PFSK-1 (cell line): Measurements from ENCODE around the gene LAMA3.

ENCODE experiments used
- FOXP2 ChIP-seq: optimal IDR thresholded peaks from 2 replicates; pipeline ENCODE3; 2011; ENCODE audit warnings: borderline replicate concordance, control low read depth, inconsistent platforms; ENCODE audit not compliant: insufficient read depth; ENCODE audit errors: extremely low read length, extremely low read depth
- POLR2AphosphoS5 ChIP-seq: IDR thresholded peaks from 2 replicates; pipeline ENCODE4 v1.6.1; 2012; ENCODE audit warnings: low read depth, mild to moderate bottlenecking, control low read depth, low read length, moderate library complexity
- SIN3A ChIP-seq: IDR thresholded peaks from 2 replicates; pipeline ENCODE4 v1.6.1; 2012; ENCODE audit warnings: mild to moderate bottlenecking, low read length, moderate library complexity, borderline replicate concordance; ENCODE audit not compliant: insufficient read depth
- TAF1 ChIP-seq: IDR thresholded peaks from 2 replicates; pipeline ENCODE4 v1.6.1; 2012; ENCODE audit warnings: low read length, control low read depth, borderline replicate concordance; ENCODE audit not compliant: insufficient read depth
- TF ChIP-seq, protein P1 (sequence below), 2 experiments: IDR thresholded peaks; 2 replicates each; pipeline versions ENCODE4 v1.6.1 to v1.8.0; 2011 to 2012; ENCODE audit warnings: low read depth in 2 of 2, low read length in 2 of 2, control low read depth in 1 of 2, inconsistent platforms in 1 of 2, mild to moderate bottlenecking in 1 of 2, moderate library complexity in 1 of 2; ENCODE audit not compliant: insufficient read depth in 1 of 2

DNA sequence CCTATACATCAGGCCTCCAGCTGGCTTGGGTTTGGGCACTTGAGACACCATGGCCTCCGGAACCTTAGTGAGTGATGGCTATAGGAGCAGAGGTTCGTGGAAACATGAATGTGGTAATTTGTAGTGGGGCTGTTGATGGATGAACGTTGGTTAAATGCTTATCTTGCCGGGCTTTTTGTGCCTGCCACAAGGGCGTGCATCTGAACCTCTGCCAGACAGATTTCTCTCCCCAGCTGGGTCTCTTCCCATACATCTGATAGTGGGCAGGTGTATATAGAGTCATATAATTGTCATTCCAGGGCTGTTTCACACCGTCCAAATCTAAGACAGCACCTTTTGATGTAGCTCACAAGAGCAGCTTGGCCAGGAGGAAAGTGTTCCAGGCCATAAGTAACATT lies 14.7 kb downstream of the LAMA3 start:
- TF ChIP-seq POLR2AphosphoS5, result no peak
- TF ChIP-seq, protein P1, sequence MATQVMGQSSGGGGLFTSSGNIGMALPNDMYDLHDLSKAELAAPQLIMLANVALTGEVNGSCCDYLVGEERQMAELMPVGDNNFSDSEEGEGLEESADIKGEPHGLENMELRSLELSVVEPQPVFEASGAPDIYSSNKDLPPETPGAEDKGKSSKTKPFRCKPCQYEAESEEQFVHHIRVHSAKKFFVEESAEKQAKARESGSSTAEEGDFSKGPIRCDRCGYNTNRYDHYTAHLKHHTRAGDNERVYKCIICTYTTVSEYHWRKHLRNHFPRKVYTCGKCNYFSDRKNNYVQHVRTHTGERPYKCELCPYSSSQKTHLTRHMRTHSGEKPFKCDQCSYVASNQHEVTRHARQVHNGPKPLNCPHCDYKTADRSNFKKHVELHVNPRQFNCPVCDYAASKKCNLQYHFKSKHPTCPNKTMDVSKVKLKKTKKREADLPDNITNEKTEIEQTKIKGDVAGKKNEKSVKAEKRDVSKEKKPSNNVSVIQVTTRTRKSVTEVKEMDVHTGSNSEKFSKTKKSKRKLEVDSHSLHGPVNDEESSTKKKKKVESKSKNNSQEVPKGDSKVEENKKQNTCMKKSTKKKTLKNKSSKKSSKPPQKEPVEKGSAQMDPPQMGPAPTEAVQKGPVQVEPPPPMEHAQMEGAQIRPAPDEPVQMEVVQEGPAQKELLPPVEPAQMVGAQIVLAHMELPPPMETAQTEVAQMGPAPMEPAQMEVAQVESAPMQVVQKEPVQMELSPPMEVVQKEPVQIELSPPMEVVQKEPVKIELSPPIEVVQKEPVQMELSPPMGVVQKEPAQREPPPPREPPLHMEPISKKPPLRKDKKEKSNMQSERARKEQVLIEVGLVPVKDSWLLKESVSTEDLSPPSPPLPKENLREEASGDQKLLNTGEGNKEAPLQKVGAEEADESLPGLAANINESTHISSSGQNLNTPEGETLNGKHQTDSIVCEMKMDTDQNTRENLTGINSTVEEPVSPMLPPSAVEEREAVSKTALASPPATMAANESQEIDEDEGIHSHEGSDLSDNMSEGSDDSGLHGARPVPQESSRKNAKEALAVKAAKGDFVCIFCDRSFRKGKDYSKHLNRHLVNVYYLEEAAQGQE (IDR thresholded peaks at IDR 0.05; ENCODE audit: insufficient read depth in 1 of 2, low read depth in 2 of 2, low read length in 2 of 2), result no peak
- TF ChIP-seq SIN3A, result no peak
- no peak for TF ChIP-seq TAF1
- TF ChIP-seq FOXP2, result no peak
